C4-2B (cell line): ENCODE data around the gene STARD13.

Experiments
- H3K27ac ChIP-seq: fragments of 450-650 bp; 2 replicates; pipeline ENCODE4 v1.5.1; 2017
- ZFX ChIP-seq: fragments of 450-650 bp; IDR thresholded peaks from 2 replicates; pipeline ENCODE4 v1.6.1; 2017
- TF ChIP-seq, protein P1 (sequence below): fragments of 450-650 bp; conservative IDR thresholded peaks from 2 replicates; pipeline ENCODE4 v1.5.1; 2017; ENCODE audit warnings: mild to moderate bottlenecking

The STARD13 gene

GRCh38 chr13:33199289-33199850 lies 86.2 kb downstream of the STARD13 start:
- no peak for TF ChIP-seq ZFX
- TF ChIP-seq, protein P1, sequence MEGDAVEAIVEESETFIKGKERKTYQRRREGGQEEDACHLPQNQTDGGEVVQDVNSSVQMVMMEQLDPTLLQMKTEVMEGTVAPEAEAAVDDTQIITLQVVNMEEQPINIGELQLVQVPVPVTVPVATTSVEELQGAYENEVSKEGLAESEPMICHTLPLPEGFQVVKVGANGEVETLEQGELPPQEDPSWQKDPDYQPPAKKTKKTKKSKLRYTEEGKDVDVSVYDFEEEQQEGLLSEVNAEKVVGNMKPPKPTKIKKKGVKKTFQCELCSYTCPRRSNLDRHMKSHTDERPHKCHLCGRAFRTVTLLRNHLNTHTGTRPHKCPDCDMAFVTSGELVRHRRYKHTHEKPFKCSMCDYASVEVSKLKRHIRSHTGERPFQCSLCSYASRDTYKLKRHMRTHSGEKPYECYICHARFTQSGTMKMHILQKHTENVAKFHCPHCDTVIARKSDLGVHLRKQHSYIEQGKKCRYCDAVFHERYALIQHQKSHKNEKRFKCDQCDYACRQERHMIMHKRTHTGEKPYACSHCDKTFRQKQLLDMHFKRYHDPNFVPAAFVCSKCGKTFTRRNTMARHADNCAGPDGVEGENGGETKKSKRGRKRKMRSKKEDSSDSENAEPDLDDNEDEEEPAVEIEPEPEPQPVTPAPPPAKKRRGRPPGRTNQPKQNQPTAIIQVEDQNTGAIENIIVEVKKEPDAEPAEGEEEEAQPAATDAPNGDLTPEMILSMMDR, result no peak
- H3K27ac ChIP-seq, result no peak overlapping the region

- H3K27ac ChIP-seq, result peak overlapping the region; percentile 0; the same call in 1 of the 2 replicates
- TF ChIP-seq ZFX, result no peak
- TF ChIP-seq, protein P1, result no peak
Measured at GRCh38 chr13:33197541-33197971, 88.0 kb downstream of the STARD13 start.

DNA sequence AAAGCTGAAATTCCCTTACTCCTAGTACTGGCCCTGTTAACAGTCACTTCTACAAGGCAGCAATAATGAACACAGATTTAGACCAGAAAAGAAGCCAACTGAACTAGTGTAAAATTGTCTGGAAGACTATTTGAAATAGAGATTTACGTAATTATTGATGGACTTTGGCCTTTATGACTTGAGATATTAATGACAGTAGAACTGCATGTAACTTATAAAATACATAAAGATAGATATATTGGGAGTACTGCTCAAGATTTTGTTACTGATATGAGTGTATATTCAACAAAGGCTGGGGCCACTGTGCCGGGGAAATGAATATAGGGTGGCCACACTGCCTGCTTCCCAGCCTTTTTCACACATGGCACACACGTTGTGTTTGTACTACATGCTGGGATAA lies 88.8 kb downstream of the STARD13 start:
- TF ChIP-seq, protein P1, result no peak
- TF ChIP-seq ZFX, result no peak
- H3K27ac ChIP-seq, result peak overlapping the region; percentile 24; the same call in 1 of the 2 replicates

DNA sequence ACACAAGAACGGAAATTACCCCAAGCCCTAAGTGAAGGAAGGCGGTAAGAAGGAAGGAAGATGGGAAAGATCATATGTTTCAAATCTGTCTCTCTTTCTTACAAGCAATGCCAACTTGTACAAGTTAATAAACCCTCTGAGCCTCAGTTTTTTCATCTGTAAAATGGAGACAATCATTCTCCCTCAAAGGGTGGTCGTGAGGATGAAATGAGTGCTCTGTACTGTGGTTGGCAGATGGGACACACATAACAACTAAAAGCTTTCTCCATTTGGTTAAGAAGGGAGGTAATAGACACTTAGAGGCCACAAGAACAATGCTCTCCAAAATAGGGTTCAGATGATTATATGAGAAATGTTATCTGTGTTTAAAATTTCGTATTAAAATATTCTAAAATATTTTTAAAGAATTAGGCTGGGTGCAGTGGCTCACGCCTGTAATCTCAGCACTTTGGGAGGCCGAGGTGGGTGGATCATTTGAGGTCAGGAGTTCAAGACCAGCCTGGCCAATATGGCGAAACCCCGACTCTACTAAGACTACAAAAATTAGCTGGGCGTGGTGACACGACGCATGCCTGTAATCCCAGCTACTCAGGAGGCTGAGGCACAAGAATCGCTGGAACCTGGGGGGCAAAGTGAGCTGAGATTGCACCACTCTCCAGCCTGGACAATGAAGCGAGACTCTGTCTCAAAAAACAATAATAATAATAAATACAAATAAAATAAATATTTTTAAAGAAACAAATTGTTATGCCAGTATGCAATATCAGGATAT lies 89.7 kb downstream of the STARD13 start:
- TF ChIP-seq, protein P1, result no peak
- TF ChIP-seq ZFX, result no peak
- H3K27ac ChIP-seq, result no peak overlapping the region

DNA sequence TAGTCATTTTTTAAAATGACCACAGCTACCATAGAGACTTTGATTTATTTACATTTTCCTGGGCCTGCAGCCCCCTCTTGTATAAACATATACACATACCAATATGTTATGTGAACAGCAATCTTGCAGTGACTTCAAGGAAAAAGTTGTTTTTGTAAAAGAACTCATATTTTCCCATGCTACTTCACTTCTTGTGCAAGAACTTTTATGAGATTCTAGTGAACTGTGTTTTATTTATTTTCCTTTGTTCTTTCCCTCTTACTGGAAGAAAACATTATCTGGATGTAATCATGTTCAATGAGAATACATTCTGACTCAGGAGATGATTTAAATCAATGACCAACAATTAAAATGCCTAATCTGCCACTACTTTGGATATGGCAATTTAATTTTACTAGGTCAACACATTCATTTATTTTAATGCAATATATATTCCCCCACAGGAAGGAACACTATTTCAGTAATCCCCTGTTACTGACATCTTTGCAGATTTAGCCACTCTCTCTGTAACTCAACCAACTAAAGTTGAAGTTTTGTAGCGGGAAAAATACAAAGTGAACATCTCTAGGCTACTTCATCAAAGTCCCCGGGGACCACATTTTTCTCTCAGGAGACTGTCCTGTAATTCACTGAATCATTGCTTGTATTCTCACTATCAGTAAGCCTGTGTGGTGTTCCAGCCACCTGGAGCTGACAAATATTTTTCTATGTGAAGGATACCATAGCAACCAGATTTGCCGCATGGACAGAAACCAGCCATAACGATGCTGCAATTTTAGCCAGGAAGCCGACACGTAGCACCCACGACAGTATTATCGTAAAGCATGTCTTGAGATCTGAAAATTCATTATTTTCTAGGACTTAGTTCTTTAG lies 90.5 kb downstream of the STARD13 start:
- no peak overlapping the region for H3K27ac ChIP-seq
- TF ChIP-seq, protein P1, result no peak
- no peak for TF ChIP-seq ZFX

GRCh38 chr13:33193428-33193974 lies 92.1 kb downstream of the STARD13 start:
- TF ChIP-seq, protein P1, result no peak
- TF ChIP-seq ZFX, result no peak
- H3K27ac ChIP-seq, result no peak overlapping the region
